HepG2 (cell line): ENCODE measurements around the gene LMAN2L. TPM values are rescaled to one million over a fixed set of nuclear protein-coding genes. Genes with fewer than 3 reads are reported as not detected.

Experiments used
- CCDC6 ChIP-seq: sonication (generic); formaldehyde crosslinking; IDR thresholded peaks from 2 replicates; pipeline ENCODE4 v1.8.1; 2022; ENCODE audit warnings: mild to moderate bottlenecking, missing genetic modification reagents, moderate library complexity
- HOXD1 ChIP-seq: sonication (generic); formaldehyde crosslinking; IDR thresholded peaks from 2 replicates; pipeline ENCODE4 v1.5.0; 2020; ENCODE audit warnings: missing genetic modification reagents
- MIER3 ChIP-seq: IDR thresholded peaks from 2 replicates; pipeline ENCODE4 v1.6.1; 2016; ENCODE audit warnings: missing compliant biosample characterization, borderline replicate concordance
- SMAD1 ChIP-seq: sonication (generic); formaldehyde crosslinking; IDR thresholded peaks from 2 replicates; pipeline ENCODE4 v1.4.0; 2020; ENCODE audit warnings: missing genetic modification reagents, low read depth, mild to moderate bottlenecking, borderline replicate concordance
- SRY ChIP-seq: sonication (generic); formaldehyde crosslinking; IDR thresholded peaks from 2 replicates; pipeline ENCODE4 v1.8.0; 2022; ENCODE audit warnings: mild to moderate bottlenecking, missing genetic modification reagents
- ZKSCAN1 ChIP-seq: fragments of 150-350 bp; IDR thresholded peaks from 2 replicates; pipeline ENCODE4 v1.6.1; 2014; ENCODE audit warnings: low read length
- ZNF839 ChIP-seq: sonication (generic); formaldehyde crosslinking; IDR thresholded peaks from 2 replicates; pipeline ENCODE4 v1.4.0; 2020; ENCODE audit warnings: missing genetic modification reagents, mild to moderate bottlenecking, borderline replicate concordance
- polyA plus RNA-seq, 8 experiments: library from polyadenylated mRNA; depleted of rRNA in 3 of 8; stranded (reverse) in 7 of 8; unstranded in 1 of 8; fragments of >200 nt; fragmentation: Illumina TruSeq in 4 of 8; extraction: Trizol in 4 of 8; gene quantifications; 2 replicates each; pipeline versions ENCODE4 v1.2.1 to v1.2.3, GENCODE V29; 2011 to 2016; ENCODE audit warnings: low read depth in 4 of 8, missing spikeins in 1 of 8, mixed read lengths in 1 of 8; ENCODE audit not compliant: insufficient read depth in 1 of 8
- total RNA-seq, 5 experiments: library from RNA; depleted of rRNA; stranded (reverse); fragments of >200 nt; fragmentation: Illumina TruSeq; extraction: Trizol; gene quantifications; 2 replicates each; pipeline ENCODE4 v1.2.3, GENCODE V29; 2016; ENCODE audit warnings: low read depth in 1 of 5
- TF ChIP-seq, protein P1 (sequence below): sonication (generic); formaldehyde crosslinking; conservative IDR thresholded peaks from 2 replicates; pipeline ENCODE4 v1.8.0; 2022; ENCODE audit warnings: mild to moderate bottlenecking, moderate library complexity, missing genetic modification reagents
- TF ChIP-seq, protein P2 (sequence below): sonication (generic); formaldehyde crosslinking; IDR thresholded peaks from 2 replicates; pipeline ENCODE4 v1.5.0; 2020; ENCODE audit warnings: mild to moderate bottlenecking, missing genetic modification reagents
- TF ChIP-seq, protein P3 (sequence below): IDR thresholded peaks from 2 replicates; pipeline ENCODE4 v1.4.0; 2020; ENCODE audit warnings: mild to moderate bottlenecking, missing genetic modification reagents
- TF ChIP-seq, protein P4 (sequence below): sonication (generic); formaldehyde crosslinking; IDR thresholded peaks from 2 replicates; pipeline ENCODE4 v1.8.0; 2022; ENCODE audit warnings: low read depth, missing genetic modification reagents

Gene LMAN2L
- total and polyA plus RNA-seq, 2 of the 13 experiments (the other 11 are each of a cell fraction or from before 2014, with no cell fraction given): 39.1 to 57.9 TPM

DNA sequence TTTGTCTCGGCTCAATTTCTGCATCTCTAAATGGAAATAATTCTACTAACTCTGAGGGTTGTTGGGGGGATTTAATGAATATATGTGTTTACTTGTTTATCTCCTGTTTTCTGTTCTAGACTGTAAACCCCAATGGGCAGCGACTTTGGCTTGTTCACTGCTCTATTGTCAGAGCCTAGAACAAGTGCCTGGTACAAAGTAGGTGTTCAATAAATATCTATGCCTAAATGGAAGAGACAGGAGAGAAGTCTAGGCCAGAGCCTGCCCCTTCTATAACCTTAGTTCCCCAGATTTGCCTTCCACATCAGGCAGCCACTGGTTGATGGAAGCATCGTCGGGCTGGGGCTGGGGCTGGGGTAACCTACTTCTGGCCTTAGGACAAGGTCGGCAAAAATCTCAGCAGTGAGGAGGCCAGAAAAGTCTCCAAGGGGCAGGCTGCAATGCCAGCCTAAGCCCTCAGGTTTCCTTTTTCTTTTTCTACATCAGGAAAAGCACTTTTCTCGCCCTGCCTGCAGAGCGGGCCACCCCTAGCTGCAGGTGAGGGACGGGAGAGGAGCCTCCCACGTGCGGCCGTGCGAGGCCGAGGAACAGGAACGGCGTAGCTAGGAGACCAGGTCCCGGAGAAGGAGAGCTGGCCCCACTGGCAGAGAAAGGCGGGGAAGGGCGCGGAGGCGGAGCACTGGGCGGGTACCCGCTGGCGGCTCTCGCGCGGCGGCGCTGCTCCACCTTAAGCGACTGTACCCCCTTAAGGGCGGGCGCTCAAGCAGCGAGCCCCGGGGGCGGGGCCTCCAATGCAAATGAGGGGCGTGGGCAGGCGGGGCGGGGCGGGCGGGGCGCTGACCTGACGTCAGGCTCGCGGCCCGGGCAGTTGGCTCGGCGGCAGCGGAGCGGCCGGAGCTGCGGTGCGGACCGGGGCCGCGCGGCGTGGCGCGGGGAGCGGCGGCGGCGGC is 20.4 kb upstream of the LMAN2L start, which contains the start of gene CNNM4 (continued):
- TF ChIP-seq, protein P1, sequence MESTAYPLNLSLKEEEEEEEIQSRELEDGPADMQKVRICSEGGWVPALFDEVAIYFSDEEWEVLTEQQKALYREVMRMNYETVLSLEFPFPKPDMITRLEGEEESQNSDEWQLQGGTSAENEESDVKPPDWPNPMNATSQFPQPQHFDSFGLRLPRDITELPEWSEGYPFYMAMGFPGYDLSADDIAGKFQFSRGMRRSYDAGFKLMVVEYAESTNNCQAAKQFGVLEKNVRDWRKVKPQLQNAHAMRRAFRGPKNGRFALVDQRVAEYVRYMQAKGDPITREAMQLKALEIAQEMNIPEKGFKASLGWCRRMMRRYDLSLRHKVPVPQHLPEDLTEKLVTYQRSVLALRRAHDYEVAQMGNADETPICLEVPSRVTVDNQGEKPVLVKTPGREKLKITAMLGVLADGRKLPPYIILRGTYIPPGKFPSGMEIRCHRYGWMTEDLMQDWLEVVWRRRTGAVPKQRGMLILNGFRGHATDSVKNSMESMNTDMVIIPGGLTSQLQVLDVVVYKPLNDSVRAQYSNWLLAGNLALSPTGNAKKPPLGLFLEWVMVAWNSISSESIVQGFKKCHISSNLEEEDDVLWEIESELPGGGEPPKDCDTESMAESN (CRISPR knock-in tag): no peak
- TF ChIP-seq, protein P2, sequence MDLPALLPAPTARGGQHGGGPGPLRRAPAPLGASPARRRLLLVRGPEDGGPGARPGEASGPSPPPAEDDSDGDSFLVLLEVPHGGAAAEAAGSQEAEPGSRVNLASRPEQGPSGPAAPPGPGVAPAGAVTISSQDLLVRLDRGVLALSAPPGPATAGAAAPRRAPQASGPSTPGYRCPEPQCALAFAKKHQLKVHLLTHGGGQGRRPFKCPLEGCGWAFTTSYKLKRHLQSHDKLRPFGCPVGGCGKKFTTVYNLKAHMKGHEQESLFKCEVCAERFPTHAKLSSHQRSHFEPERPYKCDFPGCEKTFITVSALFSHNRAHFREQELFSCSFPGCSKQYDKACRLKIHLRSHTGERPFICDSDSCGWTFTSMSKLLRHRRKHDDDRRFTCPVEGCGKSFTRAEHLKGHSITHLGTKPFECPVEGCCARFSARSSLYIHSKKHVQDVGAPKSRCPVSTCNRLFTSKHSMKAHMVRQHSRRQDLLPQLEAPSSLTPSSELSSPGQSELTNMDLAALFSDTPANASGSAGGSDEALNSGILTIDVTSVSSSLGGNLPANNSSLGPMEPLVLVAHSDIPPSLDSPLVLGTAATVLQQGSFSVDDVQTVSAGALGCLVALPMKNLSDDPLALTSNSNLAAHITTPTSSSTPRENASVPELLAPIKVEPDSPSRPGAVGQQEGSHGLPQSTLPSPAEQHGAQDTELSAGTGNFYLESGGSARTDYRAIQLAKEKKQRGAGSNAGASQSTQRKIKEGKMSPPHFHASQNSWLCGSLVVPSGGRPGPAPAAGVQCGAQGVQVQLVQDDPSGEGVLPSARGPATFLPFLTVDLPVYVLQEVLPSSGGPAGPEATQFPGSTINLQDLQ (CRISPR knock-in tag): no peak
- TF ChIP-seq CCDC6 (CRISPR knock-in tag) (peak; percentile 87), HOXD1 (CRISPR knock-in tag) (no peak), MIER3 (CRISPR knock-in tag) (no peak), SRY (no peak; the same call in 1 of the 2 replicates), SMAD1 (CRISPR knock-in tag) (no peak), ZKSCAN1 (no peak), ZNF839 (CRISPR knock-in tag) (peak; percentile 57; the same call in 1 of the 2 replicates)
- TF ChIP-seq, protein P3, sequence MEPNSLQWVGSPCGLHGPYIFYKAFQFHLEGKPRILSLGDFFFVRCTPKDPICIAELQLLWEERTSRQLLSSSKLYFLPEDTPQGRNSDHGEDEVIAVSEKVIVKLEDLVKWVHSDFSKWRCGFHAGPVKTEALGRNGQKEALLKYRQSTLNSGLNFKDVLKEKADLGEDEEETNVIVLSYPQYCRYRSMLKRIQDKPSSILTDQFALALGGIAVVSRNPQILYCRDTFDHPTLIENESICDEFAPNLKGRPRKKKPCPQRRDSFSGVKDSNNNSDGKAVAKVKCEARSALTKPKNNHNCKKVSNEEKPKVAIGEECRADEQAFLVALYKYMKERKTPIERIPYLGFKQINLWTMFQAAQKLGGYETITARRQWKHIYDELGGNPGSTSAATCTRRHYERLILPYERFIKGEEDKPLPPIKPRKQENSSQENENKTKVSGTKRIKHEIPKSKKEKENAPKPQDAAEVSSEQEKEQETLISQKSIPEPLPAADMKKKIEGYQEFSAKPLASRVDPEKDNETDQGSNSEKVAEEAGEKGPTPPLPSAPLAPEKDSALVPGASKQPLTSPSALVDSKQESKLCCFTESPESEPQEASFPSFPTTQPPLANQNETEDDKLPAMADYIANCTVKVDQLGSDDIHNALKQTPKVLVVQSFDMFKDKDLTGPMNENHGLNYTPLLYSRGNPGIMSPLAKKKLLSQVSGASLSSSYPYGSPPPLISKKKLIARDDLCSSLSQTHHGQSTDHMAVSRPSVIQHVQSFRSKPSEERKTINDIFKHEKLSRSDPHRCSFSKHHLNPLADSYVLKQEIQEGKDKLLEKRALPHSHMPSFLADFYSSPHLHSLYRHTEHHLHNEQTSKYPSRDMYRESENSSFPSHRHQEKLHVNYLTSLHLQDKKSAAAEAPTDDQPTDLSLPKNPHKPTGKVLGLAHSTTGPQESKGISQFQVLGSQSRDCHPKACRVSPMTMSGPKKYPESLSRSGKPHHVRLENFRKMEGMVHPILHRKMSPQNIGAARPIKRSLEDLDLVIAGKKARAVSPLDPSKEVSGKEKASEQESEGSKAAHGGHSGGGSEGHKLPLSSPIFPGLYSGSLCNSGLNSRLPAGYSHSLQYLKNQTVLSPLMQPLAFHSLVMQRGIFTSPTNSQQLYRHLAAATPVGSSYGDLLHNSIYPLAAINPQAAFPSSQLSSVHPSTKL: 0 out of 2 replicates have a peak, but pooled peaks have one; percentile 38
- TF ChIP-seq, protein P4, sequence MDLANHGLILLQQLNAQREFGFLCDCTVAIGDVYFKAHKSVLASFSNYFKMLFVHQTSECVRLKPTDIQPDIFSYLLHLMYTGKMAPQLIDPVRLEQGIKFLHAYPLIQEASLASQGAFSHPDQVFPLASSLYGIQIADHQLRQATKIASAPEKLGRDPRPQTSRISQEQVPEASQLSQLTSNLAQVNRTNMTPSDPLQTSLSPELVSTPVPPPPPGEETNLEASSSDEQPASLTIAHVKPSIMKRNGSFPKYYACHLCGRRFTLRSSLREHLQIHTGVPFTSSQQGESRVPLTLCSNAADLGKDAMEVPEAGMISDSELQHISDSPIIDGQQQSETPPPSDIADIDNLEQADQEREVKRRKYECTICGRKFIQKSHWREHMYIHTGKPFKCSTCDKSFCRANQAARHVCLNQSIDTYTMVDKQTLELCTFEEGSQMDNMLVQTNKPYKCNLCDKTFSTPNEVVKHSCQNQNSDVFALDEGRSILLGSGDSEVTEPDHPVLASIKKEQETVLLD: peak; percentile 95
